ENCODE results near the gene FRMD8.

Gene FRMD8

GRCh38 chr11:65435981-65436411 lies 49.6 kb downstream of the FRMD8 start:
- TF ChIP-seq EZH2 (IDR thresholded peaks at IDR 0.05; ENCODE audit: borderline replicate concordance, low read length): no peak
- TF ChIP-seq, protein P1, sequence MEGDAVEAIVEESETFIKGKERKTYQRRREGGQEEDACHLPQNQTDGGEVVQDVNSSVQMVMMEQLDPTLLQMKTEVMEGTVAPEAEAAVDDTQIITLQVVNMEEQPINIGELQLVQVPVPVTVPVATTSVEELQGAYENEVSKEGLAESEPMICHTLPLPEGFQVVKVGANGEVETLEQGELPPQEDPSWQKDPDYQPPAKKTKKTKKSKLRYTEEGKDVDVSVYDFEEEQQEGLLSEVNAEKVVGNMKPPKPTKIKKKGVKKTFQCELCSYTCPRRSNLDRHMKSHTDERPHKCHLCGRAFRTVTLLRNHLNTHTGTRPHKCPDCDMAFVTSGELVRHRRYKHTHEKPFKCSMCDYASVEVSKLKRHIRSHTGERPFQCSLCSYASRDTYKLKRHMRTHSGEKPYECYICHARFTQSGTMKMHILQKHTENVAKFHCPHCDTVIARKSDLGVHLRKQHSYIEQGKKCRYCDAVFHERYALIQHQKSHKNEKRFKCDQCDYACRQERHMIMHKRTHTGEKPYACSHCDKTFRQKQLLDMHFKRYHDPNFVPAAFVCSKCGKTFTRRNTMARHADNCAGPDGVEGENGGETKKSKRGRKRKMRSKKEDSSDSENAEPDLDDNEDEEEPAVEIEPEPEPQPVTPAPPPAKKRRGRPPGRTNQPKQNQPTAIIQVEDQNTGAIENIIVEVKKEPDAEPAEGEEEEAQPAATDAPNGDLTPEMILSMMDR (IDR thresholded peaks at IDR 0.05; ENCODE audit: low read length): no peak
- Histone ChIP-seq H3K79me2 (ENCODE audit: insufficient read depth, low read length) (peaks cover 39% of the 10 kb centered on the region), H3K36me3 (ENCODE audit: insufficient read depth, low read length) (peaks cover 75% of the 10 kb centered on the region), H3F3A (ENCODE audit: insufficient read depth, low read length) (no peaks in the 10 kb centered on the region; the same call in 1 of the 2 replicates), H2AFZ (ENCODE audit: low read length) (no peak overlapping the region), H3K9me3 (ENCODE audit: low read length) (no peaks in the 10 kb centered on the region), H3K9ac (ENCODE audit: low read length) (no peak overlapping the region), H3K27me3 (ENCODE audit: insufficient read depth, low read length) (no peaks in the 10 kb centered on the region), H3K4me1 (ENCODE audit: insufficient read depth, low read length, severe bottlenecking) (peaks cover 69% of the 10 kb centered on the region), H3K4me2 (ENCODE audit: low read length) (no peak overlapping the region), H3K9me2 (ENCODE audit: low read depth, low read length) (no peaks in the 10 kb centered on the region), H4K20me1 (ENCODE audit: insufficient read depth, low read length) (no peaks in the 10 kb centered on the region; the same call in 1 of the 2 replicates), H3K27ac (ENCODE audit: low read depth, low read length, poor library complexity, severe bottlenecking) (peak overlapping the region; percentile 59), H3K4me3 (ENCODE audit: low read depth, low read length, poor library complexity, severe bottlenecking) (no peak overlapping the region)

DNA sequence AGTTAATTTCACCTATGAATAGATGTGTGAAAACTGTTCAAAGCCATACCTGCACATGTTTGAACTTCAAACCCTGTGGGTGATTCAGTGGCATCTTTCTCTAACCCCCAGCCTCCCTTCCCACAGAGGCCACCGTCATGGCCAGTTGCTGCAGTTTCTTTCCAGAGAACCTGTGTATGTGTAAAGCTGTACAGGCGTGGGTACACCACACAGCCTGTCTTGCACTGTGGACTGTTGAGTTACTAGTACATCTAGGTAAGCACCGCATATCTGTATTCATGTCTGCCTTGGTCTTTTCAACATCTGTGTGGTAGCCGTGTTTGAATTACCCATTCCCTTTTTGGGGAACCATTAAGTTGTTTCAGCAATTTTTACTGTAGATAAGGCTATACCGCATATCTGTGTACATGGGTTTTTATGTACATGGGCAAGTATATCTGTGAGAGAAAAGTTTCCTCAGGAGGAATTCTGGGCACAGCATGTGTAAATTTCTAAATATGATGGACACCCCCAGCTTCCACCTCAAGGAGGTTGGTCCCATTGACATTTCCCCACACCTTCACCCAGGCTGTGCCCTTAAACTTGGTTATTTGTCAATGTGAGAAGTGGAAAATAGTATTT lies 50.1 kb downstream of the FRMD8 start:
- Histone ChIP-seq H2AFZ (ENCODE audit: low read length) (no peak overlapping the region), H3K27me3 (ENCODE audit: insufficient read depth, low read length) (no peaks in the 10 kb centered on the region), H3K9ac (ENCODE audit: low read length) (no peak overlapping the region), H3K4me3 (ENCODE audit: low read depth, low read length, poor library complexity, severe bottlenecking) (no peak overlapping the region), H3K36me3 (ENCODE audit: insufficient read depth, low read length) (peaks cover 75% of the 10 kb centered on the region), H3F3A (ENCODE audit: insufficient read depth, low read length) (no peaks in the 10 kb centered on the region), H3K79me2 (ENCODE audit: insufficient read depth, low read length) (peaks cover 34% of the 10 kb centered on the region), H3K9me2 (ENCODE audit: low read depth, low read length) (no peaks in the 10 kb centered on the region), H3K4me2 (ENCODE audit: low read length) (no peak overlapping the region), H4K20me1 (ENCODE audit: insufficient read depth, low read length) (no peaks in the 10 kb centered on the region; the same call in 1 of the 2 replicates), H3K27ac (ENCODE audit: low read depth, low read length, poor library complexity, severe bottlenecking) (peak overlapping the region; percentile 59), H3K9me3 (ENCODE audit: low read length) (no peaks in the 10 kb centered on the region), H3K4me1 (ENCODE audit: insufficient read depth, low read length, severe bottlenecking) (peaks cover 69% of the 10 kb centered on the region)
- TF ChIP-seq, protein P1 (IDR thresholded peaks at IDR 0.05; ENCODE audit: low read length): no peak
- no peak for TF ChIP-seq EZH2 (IDR thresholded peaks at IDR 0.05; ENCODE audit: borderline replicate concordance, low read length)

DNA sequence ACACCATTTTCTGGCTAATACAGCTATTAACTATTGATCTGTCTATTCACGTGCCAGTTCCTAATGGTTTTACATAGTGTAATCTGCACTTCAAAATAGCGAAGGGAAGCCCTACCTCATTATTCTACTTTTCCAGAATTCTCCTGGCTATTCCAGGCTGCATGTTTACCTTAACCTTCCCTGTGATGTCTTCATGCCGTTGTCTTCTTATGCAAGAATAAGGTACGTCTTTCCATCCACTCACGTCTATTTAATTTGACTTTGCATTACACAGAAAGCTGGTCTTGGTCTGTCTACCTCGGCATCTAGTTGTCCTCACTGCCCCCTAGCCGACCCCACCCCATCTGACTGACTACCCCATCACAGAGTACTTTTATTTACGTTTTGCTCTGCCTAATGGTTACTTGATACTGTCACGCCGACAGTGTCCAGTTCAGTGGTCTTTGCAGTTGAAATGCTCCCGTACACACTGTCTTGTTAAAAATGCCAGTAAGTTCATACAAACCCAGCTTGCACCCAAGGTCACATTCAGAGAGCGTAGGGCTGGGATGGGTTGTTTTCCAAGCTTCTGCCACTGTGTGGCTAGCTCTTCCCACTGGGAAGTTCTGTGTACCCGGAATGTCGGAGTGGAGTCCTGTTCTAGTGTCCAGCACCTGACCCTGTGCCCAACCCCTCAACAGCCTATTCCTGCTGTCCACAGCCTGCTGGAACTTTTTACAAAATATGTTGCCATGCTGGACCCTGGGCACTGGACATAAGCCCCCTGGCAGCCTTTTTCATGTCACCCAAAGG lies 51.2 kb downstream of the FRMD8 start:
- H3K9me2 ChIP-seq (ENCODE audit: low read depth, low read length): no peaks in the 10 kb centered on the region
- no peak overlapping the region for H3K27ac ChIP-seq (ENCODE audit: low read depth, low read length, poor library complexity, severe bottlenecking)
- H3K9me3 ChIP-seq (ENCODE audit: low read length): no peaks in the 10 kb centered on the region
- H3K79me2 ChIP-seq (ENCODE audit: insufficient read depth, low read length): peaks cover 23% of the 10 kb centered on the region
- peaks cover 69% of the 10 kb centered on the region for H3K4me1 ChIP-seq (ENCODE audit: insufficient read depth, low read length, severe bottlenecking)
- no peaks in the 10 kb centered on the region for H3F3A ChIP-seq (ENCODE audit: insufficient read depth, low read length)
- H3K27me3 ChIP-seq (ENCODE audit: insufficient read depth, low read length): no peaks in the 10 kb centered on the region
- no peaks in the 10 kb centered on the region; the same call in 1 of the 2 replicates for H4K20me1 ChIP-seq (ENCODE audit: insufficient read depth, low read length)
- peaks cover 64% of the 10 kb centered on the region for H3K36me3 ChIP-seq (ENCODE audit: insufficient read depth, low read length)
- no peak overlapping the region for H2AFZ ChIP-seq (ENCODE audit: low read length)
- no peak overlapping the region for H3K4me2 ChIP-seq (ENCODE audit: low read length)
- TF ChIP-seq, protein P1 (IDR thresholded peaks at IDR 0.05; ENCODE audit: low read length): no peak
- TF ChIP-seq EZH2 (IDR thresholded peaks at IDR 0.05; ENCODE audit: borderline replicate concordance, low read length): no peak
- H3K4me3 ChIP-seq (ENCODE audit: low read depth, low read length, poor library complexity, severe bottlenecking): no peak overlapping the region
- no peak overlapping the region for H3K9ac ChIP-seq (ENCODE audit: low read length)

All from OCI-LY1 (cell line).